GM13976 (cell line): ENCODE data around the gene CCDC92.

Experiments used
- DNase-seq: peaks from one replicate; pipeline ENCODE4 v3.0.0; 2012; ENCODE audit warnings: low spot score
- in situ Hi-C: fragments of 300-500 bp; cut with MboI; formaldehyde crosslinking; loops from one replicate; pipeline ENCODE4 v1.12.0; 2022; ENCODE audit warnings: low sequenced_read_pairs, mixed read lengths, inconsistent platforms; ENCODE audit not compliant: unreplicated experiment
- TF ChIP-seq, protein P1 (sequence below): IDR thresholded peaks from 2 replicates; pipeline ENCODE4 v1.5.1; 2012; ENCODE audit warnings: borderline replicate concordance, mild to moderate bottlenecking; ENCODE audit not compliant: insufficient read depth; ENCODE audit errors: extremely low read depth, missing control alignments, control extremely low read depth

CCDC92 gene

GRCh38 chr12:123891516-123892179 lies 81.0 kb downstream of the CCDC92 start:
- DNase-seq = no peak
- in situ Hi-C loops = no loop called here
- TF ChIP-seq, protein P1, sequence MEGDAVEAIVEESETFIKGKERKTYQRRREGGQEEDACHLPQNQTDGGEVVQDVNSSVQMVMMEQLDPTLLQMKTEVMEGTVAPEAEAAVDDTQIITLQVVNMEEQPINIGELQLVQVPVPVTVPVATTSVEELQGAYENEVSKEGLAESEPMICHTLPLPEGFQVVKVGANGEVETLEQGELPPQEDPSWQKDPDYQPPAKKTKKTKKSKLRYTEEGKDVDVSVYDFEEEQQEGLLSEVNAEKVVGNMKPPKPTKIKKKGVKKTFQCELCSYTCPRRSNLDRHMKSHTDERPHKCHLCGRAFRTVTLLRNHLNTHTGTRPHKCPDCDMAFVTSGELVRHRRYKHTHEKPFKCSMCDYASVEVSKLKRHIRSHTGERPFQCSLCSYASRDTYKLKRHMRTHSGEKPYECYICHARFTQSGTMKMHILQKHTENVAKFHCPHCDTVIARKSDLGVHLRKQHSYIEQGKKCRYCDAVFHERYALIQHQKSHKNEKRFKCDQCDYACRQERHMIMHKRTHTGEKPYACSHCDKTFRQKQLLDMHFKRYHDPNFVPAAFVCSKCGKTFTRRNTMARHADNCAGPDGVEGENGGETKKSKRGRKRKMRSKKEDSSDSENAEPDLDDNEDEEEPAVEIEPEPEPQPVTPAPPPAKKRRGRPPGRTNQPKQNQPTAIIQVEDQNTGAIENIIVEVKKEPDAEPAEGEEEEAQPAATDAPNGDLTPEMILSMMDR = no peak

DNA sequence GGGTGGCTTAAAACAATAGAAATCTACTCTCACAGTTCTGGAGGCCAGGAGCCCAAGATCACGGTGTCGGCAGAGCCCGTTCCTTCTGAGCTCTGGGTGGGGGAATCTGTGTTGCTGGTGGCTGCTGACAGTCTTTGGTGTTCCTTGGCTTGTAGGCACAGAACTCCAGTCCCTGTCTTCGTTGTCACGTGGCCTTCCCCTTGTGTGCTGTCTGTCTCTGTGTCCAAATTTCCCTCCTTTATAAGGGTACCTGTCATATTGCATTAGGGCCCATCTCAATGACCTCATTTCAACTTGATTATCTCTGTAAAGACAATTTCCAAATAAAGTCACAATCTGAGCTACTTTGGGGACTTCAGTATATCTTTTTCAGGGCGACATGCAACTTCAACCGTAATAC lies 81.6 kb downstream of the CCDC92 start:
- in situ Hi-C loops = no loop called here
- TF ChIP-seq, protein P1 = no peak
- DNase-seq = no peak

- in situ Hi-C loops = no loop called here
- TF ChIP-seq, protein P1 = no peak
- DNase-seq = no peak
Observed at GRCh38 chr12:123890536-123890902, 82.1 kb downstream of the CCDC92 start.

GRCh38 chr12:123889848-123890535 lies 82.6 kb downstream of the CCDC92 start:
- in situ Hi-C loops = no loop called here
- TF ChIP-seq, protein P1 = no peak
- no peak for DNase-seq

DNA sequence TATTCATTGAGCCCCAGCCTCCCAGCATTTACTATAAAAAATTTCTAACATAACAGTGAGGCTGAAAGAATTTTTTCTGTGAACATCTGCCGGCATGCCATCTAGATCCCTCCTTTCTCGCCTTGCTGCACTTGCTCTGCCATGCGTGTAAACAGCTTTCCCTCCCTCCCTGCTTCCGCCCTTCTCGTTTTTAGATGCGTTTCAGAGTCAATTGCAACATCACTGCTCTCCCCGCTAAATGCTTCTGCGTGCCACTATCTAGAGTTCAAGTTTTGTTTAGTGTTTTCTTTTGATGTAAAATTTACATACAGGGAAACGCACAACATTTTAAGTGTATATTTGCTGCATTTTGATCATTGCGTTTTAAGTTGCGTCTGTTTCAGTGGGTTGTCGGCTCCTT lies 83.6 kb downstream of the CCDC92 start:
- TF ChIP-seq, protein P1 = no peak
- DNase-seq = no peak
- in situ Hi-C loops = no loop called here

DNA sequence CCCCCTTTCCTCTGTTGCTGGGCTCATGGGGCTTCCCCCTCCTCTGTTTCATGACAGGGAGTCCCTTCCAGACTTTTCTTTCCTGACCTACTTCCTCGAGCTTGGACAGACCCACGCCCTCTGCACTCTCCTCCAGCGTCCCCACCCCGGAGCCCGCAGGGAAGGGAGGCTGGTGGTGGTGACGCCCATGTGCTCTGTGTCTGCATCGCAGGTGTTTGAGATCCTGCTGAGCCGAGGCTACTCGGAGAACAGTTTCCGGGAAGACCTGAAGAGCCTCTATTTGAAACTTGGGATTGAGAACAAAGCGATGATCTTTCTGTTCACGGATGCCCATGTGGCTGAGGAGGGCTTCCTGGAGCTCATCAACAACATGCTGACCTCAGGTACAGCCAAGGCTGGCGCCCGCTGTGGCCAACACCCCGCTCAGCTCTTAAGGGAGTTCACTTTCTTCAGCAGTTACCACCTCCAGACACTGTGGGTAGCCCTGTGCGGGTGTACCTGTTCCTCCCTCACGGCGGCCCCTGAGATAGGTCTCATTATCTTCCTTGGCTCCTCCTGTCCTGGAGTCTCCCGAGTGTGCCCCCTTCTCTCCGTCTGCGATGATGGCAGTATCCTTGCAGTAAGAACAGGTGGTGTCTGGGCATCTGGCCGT lies 85.6 kb downstream of the CCDC92 start:
- in situ Hi-C loops = no loop called here
- TF ChIP-seq, protein P1 = no peak
- DNase-seq = no peak
